Lower leg skin (tissue), 3 donors: Measurements from ENCODE around the gene PTPN18.

ENCODE experiments used
- CTCF ChIP-seq, 3 donors: fragments of 450-650 bp; IDR thresholded peaks; one replicate each; pipeline ENCODE4 v1.5.1; 2016; ENCODE audit warnings: antibody characterized with exemption in 3 of 3, mild to moderate bottlenecking in 3 of 3, moderate library complexity in 2 of 3
- POLR2A ChIP-seq, 2 donors: fragments of 450-650 bp; IDR thresholded peaks; one replicate each; pipeline ENCODE4 v1.6.1; 2016 to 2017; ENCODE audit warnings: antibody characterized with exemption in 2 of 2, mild to moderate bottlenecking in 1 of 2, moderate library complexity in 1 of 2

- TF ChIP-seq CTCF (IDR thresholded peaks at IDR 0.05): no peak
- TF ChIP-seq POLR2A (IDR thresholded peaks at IDR 0.05): no peak
Measured at GRCh38 chr2:130313812-130314334, 42.0 kb upstream of the PTPN18 start.
